GM23248 (cell line): ENCODE results near the gene RCBTB1. TPM values are rescaled to one million over a fixed set of nuclear protein-coding genes. Genes with fewer than 3 reads are reported as not detected.

Experiments used
- DNase-seq: peaks from one replicate; pipeline ENCODE4 v3.0.0-alpha.2; 2015
- H2AFZ ChIP-seq: fragments of 200-600 bp; sonication (generic); 2 replicates; pipeline ENCODE4 v1.6.1; 2016; ENCODE audit warnings: antibody characterized with exemption
- H3F3A ChIP-seq: fragments of 200-600 bp; sonication (generic); 2 replicates; pipeline ENCODE4 v1.6.1; 2016; ENCODE audit warnings: mild to moderate bottlenecking, antibody characterized with exemption, mixed run types; ENCODE audit not compliant: insufficient read depth
- H3K27ac ChIP-seq: fragments of 200-600 bp; sonication (generic); 2 replicates; pipeline ENCODE4 v1.5.1; 2016; ENCODE audit warnings: mild to moderate bottlenecking
- H3K27me3 ChIP-seq: fragments of 200-600 bp; sonication (generic); replicated peaks from 2 replicates; pipeline ENCODE4 v1.6.1; 2016; ENCODE audit warnings: mild to moderate bottlenecking; ENCODE audit not compliant: insufficient read depth
- H3K36me3 ChIP-seq: fragments of 200-600 bp; sonication (generic); 2 replicates; pipeline ENCODE4 v1.6.1; 2016; ENCODE audit warnings: low read depth, mild to moderate bottlenecking
- H3K4me1 ChIP-seq: fragments of 200-600 bp; sonication (generic); 2 replicates; pipeline ENCODE4 v1.6.1; 2016; ENCODE audit warnings: mild to moderate bottlenecking; ENCODE audit not compliant: insufficient read depth
- H3K4me2 ChIP-seq: fragments of 200-600 bp; sonication (generic); one replicate; pipeline ENCODE4 v1.6.1; 2016; ENCODE audit warnings: mild to moderate bottlenecking; ENCODE audit not compliant: unreplicated experiment
- H3K4me3 ChIP-seq: fragments of 200-600 bp; sonication (generic); 2 replicates; pipeline ENCODE4 v1.5.1; 2016; ENCODE audit warnings: mild to moderate bottlenecking
- H3K79me2 ChIP-seq: fragments of 200-600 bp; sonication (generic); 2 replicates; pipeline ENCODE4 v1.6.1; 2016; ENCODE audit warnings: mild to moderate bottlenecking; ENCODE audit not compliant: insufficient read depth
- H3K9ac ChIP-seq: fragments of 200-600 bp; sonication (generic); 2 replicates; pipeline ENCODE4 v1.6.1; 2016; ENCODE audit warnings: mild to moderate bottlenecking
- H3K9me2 ChIP-seq: fragments of 200-600 bp; sonication (generic); 2 replicates; pipeline ENCODE4 v1.6.1; 2016; ENCODE audit warnings: mixed run types, mild to moderate bottlenecking, moderate library complexity; ENCODE audit not compliant: insufficient read depth
- H3K9me3 ChIP-seq: fragments of 200-600 bp; sonication (generic); one replicate; pipeline ENCODE4 v1.6.1; 2017; ENCODE audit warnings: low read depth
- H4K20me1 ChIP-seq: fragments of 200-600 bp; sonication (generic); 2 replicates; pipeline ENCODE4 v1.6.0; 2016; ENCODE audit not compliant: insufficient read depth
- EZH2 ChIP-seq: fragments of 200-600 bp; sonication (generic); IDR thresholded peaks from 2 replicates; pipeline ENCODE4 v1.6.1; 2018; ENCODE audit warnings: antibody characterized with exemption, mild to moderate bottlenecking; ENCODE audit not compliant: insufficient read depth, poor library complexity, severe bottlenecking
- EZH2phosphoT487 ChIP-seq: fragments of 200-600 bp; sonication (generic); IDR thresholded peaks from 2 replicates; pipeline ENCODE4 v1.6.1; 2018; ENCODE audit warnings: antibody characterized with exemption, moderate library complexity, mild to moderate bottlenecking, low read depth; ENCODE audit not compliant: insufficient read depth
- WGBS, 2 experiments: methylation state at CpG; one replicate each; pipeline ENCODE4 v1.1.6; 2015 to 2017; ENCODE audit warnings: low lambda C conversion rate in 2 of 2, low coverage in 1 of 2; ENCODE audit errors: missing lambda C conversion rate in 2 of 2; 5-methylcytosine and 5-hydroxymethylcytosine counted together
- in situ Hi-C: fragments of 300-500 bp; cut with MboI; formaldehyde crosslinking; loops from 2 replicates; pipeline ENCODE4 v1.15.0; 2020
- polyA plus RNA-seq: library from polyadenylated mRNA; unstranded; fragments of >200 nt; fragmentation: Nextera tagmentation; extraction: Ambion mirVana; gene quantifications from 2 replicates; pipeline ENCODE4 v1.2.1, GENCODE V29; 2016
- total RNA-seq: library from RNA; depleted of rRNA; stranded (reverse); fragments of >200 nt; shearing (Covaris generic); gene quantifications from 2 replicates; pipeline ENCODE4 v1.2.3, GENCODE V29; 2014

Gene RCBTB1
- total and polyA plus RNA-seq, 2 experiments from 2014 or later = 9.5 to 9.9 TPM

DNA sequence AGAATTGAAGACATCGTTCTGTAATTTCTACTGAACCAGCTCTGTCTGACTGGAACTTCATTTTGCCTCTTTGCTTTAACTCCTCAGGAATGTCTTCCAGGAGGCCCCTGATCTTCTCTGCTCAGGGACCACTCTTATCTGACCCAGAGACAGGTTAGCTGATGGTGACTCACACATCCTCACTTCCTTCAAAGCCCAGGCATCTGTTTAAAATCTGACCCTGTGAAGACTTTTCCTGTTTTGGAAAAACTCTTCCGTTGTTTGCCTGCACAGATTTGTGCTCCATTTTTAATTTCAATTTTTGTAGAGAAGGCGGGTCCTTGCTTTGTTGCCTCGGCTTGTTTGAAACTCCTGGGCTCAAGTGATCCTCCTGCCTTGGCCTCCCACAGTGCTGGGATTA is 44.6 kb upstream of the RCBTB1 start:
- no peak for TF ChIP-seq EZH2
- Histone ChIP-seq H3K4me2 (no peak overlapping the region), H3K79me2 (no peaks in the 10 kb centered on the region), H4K20me1 (no peaks in the 10 kb centered on the region), H3K4me1 (no peaks in the 10 kb centered on the region), H3K27me3 (no peaks in the 10 kb centered on the region), H3K9me2 (no peaks in the 10 kb centered on the region), H3K27ac (no peak overlapping the region), H3K36me3 (no peaks in the 10 kb centered on the region), H3K4me3 (no peak overlapping the region), H3F3A (no peaks in the 10 kb centered on the region), H3K9ac (no peak overlapping the region), H3K9me3 (no peaks in the 10 kb centered on the region), H2AFZ (no peak overlapping the region)
- no peak for DNase-seq
- in situ Hi-C loops = no loop called here
- 69 to 73% methylated on average over 4 of the region's 4 CpGs for WGBS, 2 experiments

DNA sequence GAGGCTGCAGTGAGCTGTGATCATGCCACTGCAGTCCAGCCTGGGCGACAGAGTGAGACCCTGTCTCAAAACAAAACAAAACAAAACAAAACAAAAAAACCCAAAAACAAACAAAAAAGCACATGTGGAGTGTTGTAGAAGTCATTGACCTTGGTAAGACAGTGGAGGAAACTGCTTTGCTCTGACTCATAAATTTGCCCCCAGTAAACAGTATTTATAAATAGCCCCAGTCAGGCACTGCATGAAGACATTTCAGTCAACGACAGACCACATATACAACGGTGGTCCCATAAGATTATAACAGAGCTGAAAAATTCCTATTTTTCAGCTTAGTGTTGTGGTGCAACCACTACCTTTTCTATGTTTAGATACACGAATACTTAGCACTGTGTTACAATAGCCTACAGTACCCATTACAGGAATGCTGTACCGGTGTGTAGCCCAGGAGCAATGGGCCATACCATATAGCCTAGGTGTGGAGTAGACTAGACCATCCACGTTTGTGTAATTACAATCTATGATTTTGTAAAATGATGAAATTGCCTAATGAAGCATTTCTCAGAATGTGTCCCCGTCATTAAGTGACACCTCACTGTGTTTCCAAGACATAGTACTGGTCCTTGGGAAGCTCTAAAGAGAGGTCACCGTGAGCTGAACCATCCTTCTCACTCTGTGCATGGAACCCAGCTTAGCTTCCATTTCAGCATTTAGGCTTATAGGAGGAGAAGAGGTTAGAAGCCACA is 44.0 kb upstream of the RCBTB1 start:
- Histone ChIP-seq H3K4me1 (no peaks in the 10 kb centered on the region), H3K36me3 (no peaks in the 10 kb centered on the region), H2AFZ (no peak overlapping the region), H3K79me2 (no peaks in the 10 kb centered on the region), H3K9me3 (no peaks in the 10 kb centered on the region), H3K9ac (no peak overlapping the region), H3K27ac (no peak overlapping the region), H4K20me1 (no peaks in the 10 kb centered on the region), H3F3A (no peaks in the 10 kb centered on the region), H3K9me2 (no peaks in the 10 kb centered on the region), H3K27me3 (no peaks in the 10 kb centered on the region), H3K4me3 (no peak overlapping the region), H3K4me2 (no peak overlapping the region)
- DNase-seq = no peak
- WGBS, 2 experiments = 86 to 88% methylated on average over 8 of the region's 8 CpGs
- TF ChIP-seq EZH2phosphoT487 (no peak), EZH2 (no peak)
- in situ Hi-C loops = no loop called here

DNA sequence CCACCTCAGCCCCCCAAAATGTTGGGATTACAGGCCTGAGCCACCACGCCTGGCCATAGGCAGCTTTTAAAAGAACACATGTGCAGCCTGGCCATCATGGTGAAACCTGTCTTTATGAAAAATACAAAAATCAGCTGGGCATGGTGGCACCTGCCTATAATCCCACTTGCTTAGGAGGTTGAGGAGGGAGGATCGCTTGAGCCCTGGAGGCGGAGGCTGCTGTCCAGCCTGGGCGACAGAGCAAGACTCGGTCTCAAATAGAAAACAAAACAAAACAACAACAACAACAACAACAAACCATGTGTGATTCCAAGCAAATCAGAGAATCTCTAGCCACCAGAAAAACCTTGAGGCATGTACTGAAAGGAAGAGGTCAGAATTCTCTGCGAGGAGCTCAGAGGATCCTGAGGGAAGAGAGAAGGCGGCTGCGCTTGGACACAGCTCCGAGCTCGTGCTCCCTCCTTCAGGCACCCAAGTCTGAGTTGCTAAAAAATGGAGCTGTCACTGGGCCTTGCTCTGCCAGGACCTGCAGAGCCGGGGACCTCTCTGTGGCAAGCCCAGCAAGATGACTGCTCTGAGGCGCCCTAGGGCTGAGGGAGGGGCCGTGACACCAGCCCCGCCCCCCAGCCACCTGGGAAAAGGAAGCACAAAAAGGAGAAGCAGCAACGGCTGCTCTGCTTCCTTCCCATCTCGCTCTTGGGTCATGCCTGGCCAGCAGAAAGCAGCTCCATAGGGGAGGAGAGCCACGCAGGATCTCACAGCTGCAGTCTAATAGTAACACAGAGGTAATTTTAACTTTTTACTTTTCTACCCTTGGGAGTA is 42.7 kb upstream of the RCBTB1 start, which contains the start of gene ARL11:
Gene ARL11, plus strand, starts transcription at position 677 of the 822 bp plus-strand sequence. CDS start 1,941 bp downstream, outside the sequence.
- no peak for TF ChIP-seq EZH2phosphoT487
- TF ChIP-seq EZH2 = no peak
- H3K27ac ChIP-seq = no peak within 1 kb of the TSS
- H3K4me2 ChIP-seq = no peak within 1 kb of the TSS
- DNase-seq = no peak
- H2AFZ ChIP-seq = 0 out of 2 replicates have a peak within 1 kb of the TSS, but pooled peaks have one; percentile 19
- no peaks in the 10 kb centered on the region for H3K4me1 ChIP-seq
- H3F3A ChIP-seq = no peaks in the 10 kb centered on the region
- no peak within 1 kb of the TSS for H3K9ac ChIP-seq
- no peaks in the 10 kb centered on the region for H3K79me2 ChIP-seq
- H3K9me3 ChIP-seq = no peaks in the 10 kb centered on the region
- H3K36me3 ChIP-seq = no peaks in the 10 kb centered on the region
- in situ Hi-C loops = no loop called here
- no peaks in the 10 kb centered on the region for H4K20me1 ChIP-seq
- no peaks in the 10 kb centered on the region for H3K27me3 ChIP-seq
- H3K9me2 ChIP-seq = no peaks in the 10 kb centered on the region
- no peak within 1 kb of the TSS for H3K4me3 ChIP-seq
- 65 to 68% methylated on average over 17 of the region's 17 CpGs for WGBS, 2 experiments

DNA sequence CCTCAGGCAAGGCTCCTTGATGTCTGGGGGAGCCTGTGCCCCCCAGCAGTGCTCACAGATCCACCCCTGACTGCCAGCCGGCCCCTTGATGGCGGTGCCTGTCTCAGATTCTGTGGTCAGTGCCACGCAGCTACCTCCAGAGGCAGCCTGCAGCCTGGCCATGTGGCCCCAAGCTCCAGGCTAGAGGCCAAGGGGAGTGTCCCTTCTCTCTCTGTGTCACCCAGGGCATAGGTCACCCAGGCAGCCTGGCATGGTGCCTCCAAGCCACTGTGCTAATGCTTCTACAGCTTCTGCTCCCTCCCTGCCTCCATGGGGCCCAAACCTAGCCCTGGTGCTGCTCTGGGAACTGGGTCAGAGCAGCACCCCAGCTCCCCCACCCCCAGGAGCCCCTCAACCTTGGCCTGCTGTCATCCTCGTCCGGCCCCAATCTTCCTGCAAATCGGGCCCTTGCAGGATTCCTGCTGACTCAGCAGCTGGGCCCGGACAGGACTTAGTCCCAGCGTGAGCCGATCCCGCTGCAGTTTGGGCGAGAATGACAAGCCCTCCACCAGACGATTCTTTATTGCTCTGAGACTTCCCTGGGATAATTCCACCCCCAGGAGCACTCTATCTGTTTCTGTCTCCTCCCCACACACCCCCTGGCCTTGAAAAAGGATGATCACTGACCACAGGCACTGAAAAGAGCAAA is 40.2 kb upstream of the RCBTB1 start:
- WGBS, 2 experiments = 80% methylated on average over 12 of the region's 12 CpGs
- no peaks in the 10 kb centered on the region for H3K27me3 ChIP-seq
- no peak overlapping the region for H3K9ac ChIP-seq
- no peaks in the 10 kb centered on the region for H3K36me3 ChIP-seq
- no peaks in the 10 kb centered on the region for H3K79me2 ChIP-seq
- no peaks in the 10 kb centered on the region for H3K4me1 ChIP-seq
- no peaks in the 10 kb centered on the region for H3K9me3 ChIP-seq
- no peak for DNase-seq
- no peak overlapping the region for H3K27ac ChIP-seq
- no peaks in the 10 kb centered on the region for H3F3A ChIP-seq
- no peak overlapping the region for H3K4me3 ChIP-seq
- TF ChIP-seq EZH2 = no peak
- TF ChIP-seq EZH2phosphoT487 = no peak
- no peaks in the 10 kb centered on the region for H4K20me1 ChIP-seq
- in situ Hi-C loops = no loop called here
- H3K4me2 ChIP-seq = no peak overlapping the region
- H2AFZ ChIP-seq = no peak overlapping the region
- no peaks in the 10 kb centered on the region for H3K9me2 ChIP-seq
